OCI-M2 (cell line): ENCODE measurements around the gene FGD4.

Experiments used
- DNase-seq: peaks from one replicate; lab custom pipeline; 2025; ENCODE audit not compliant: unreplicated experiment; lab: John Stamatoyannopoulos, UW

The FGD4 gene

GRCh38 chr12:32454866-32455265 lies 55.5 kb downstream of the FGD4 start:
- no peak for DNase-seq

DNA sequence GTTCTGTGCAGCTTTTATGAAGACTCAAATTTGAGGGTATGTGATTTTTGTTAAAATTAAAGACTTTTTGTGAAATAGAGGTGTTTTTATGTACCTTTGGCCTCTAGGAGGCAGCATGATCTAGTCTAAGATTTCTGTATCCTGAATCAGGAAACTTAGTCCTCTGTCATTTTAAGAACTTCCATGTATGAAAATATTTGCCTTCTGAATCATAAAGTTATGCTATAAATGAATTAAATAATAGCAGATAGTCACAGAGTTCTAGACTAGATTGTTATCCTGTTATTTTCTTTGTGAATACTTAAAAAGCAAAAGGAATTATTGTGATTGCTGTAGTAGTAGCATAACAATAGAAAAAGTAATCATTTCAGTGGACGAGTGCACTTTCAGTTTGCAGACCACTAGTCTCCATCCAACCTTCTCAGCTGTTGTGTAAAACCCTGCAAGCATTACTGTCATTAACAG lies 56.3 kb downstream of the FGD4 start:
- DNase-seq: no peak

DNA sequence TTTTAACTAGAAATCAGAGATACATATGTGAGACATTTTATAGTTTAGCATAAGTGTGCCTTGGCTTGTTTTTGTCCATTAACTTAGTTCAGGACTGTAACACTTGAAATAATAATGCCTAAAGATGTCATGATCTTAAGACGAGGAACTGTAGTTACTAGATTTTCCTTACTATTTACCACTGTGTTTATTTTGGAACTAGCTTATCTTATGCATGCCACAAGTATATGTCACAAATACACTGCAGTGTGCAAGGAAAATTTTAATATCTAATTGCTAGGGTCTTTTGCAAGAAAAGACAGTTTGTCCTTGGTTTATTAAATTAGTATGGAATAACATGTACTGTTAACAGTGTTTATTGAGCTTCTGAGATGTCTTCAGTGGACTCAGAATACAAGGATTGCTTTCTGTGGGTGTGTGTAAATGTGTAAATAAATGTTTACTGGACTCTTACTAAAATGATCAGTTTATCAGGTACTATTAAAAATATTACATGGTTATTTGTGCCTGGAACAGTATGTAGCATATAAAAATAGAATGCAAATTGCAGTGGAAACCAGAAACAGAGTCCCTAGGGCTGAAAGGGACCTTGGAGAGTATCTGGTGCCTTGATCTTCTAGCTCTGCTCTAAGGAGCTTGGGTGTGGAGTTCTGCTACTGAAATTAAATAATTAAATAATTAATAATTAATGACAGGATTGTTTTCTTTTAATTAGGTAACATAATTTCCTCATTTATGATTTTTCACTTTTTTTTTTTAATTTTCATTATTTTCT lies 58.1 kb downstream of the FGD4 start:
- no peak for DNase-seq

DNA sequence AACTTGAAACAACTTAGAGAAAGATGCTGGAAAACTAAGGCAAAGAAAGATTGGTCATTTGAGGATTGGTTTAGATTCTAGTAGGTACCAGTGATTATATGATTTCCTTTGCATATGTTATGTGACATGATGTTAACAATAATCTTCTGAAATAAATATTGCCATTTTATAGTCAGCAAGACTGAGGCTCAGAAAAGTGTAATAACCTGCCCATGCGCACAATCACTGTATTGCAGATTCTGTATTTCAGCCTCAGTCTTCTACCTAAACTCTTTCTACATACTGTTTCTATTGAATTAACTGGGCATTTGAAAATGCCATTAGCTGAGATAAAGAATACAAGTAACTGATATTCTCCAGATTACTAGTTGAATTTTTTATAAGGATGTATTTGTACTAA lies 61.3 kb downstream of the FGD4 start:
- no peak for DNase-seq

DNA sequence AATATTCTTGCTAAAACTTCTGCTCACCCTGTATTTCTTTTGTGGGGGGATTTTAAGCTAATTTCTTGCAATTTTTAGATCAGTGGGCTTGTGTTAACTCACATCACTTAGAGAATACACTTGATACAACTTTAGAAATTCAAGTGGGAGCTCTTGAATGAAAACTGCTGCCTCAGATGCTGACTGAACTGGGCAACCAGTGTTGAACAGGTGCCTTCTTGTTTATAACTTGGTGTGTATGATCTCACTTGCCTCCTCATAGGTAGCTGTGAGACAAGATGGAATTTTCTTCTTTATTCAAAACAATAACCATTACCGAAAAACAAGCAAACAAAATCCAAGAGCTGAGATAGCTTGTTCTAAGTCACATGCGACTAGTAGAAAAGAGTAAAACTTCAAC lies 63.5 kb downstream of the FGD4 start:
- DNase-seq: no peak

- no peak for DNase-seq
These were observed 66.8 kb downstream of the FGD4 start for GRCh38 chr12:32466187-32466586.

DNA sequence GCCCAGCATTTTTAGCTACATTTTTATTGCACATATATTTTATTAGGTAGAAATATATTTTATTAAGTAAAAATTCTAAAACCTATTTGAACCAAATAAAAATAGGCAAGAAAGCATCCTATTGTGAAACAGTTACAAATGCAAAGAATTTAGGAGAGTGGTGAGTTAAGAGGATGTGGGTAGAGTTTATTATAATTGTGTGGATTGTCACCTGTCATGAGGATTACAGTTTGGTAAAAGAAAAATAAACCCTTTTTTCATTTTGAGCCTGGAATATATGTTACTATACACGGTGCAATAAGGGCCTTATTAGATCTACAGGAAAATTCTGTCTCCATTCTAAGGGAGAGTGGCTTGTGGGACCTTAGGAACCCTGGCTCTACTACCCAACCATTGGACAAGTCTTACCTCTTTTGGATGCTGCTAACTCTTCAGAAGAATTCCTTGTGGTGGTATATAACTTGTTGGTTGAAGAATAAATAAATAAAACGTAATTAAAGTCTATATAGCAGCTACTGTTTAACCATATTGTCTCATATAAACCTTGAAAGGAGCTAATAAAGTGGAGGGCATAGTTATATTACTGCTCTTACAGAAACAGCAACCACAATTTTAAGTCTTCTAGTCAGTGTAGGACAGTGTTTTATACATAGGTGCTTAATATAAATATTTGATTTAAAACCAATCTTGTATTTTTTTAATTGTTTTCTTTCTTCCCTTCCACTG lies 67.8 kb downstream of the FGD4 start:
- DNase-seq: no peak

DNA sequence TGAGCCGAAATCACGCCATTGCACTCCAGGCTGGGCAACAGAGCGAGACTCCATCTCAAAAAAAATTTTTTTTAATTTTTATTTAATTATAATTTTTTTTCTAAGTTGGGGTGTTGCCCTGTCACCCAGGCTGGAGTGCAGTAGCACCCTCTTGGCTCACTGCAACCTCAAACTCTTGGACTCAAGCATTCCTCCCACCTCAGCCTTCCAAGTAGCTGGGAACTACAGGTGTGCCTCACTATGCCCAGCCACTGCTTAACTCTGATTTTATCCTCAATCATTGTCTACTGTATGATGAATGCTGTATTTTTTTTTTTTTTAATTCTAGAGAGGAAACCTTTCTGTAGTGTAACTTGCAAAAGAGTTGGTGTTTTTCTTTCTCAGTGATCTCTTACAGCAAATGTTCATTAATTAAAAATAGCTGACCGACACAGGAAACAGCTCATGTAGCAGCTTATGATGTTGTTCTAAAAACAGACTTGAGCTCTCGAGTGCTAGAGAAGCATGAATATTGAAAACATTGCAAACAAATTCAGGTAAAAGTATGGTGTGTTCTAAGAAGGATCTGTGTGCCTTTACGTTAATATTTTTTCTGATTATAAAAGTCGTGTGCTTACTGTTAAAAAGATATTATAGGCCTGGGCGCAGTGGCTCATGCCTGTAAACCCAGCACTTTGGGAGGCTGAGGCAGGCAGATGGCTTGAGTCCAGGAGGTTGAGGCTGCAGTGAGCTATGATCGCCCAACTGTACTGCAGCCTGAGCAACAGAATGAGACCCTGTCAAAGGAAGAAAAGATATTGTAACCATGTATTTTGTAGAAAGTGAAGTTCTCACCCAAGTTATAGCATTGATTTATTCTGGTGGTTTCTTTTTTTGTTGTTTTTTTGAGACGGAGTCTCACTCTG lies 68.9 kb downstream of the FGD4 start:
- DNase-seq: no peak

- DNase-seq: no peak
These were observed 71.6 kb downstream of the FGD4 start for GRCh38 chr12:32470936-32471470.

- no peak for DNase-seq
These were observed 72.2 kb downstream of the FGD4 start for GRCh38 chr12:32471591-32472001.

- DNase-seq: no peak
These were observed 76.4 kb downstream of the FGD4 start for GRCh38 chr12:32475724-32476123.

DNA sequence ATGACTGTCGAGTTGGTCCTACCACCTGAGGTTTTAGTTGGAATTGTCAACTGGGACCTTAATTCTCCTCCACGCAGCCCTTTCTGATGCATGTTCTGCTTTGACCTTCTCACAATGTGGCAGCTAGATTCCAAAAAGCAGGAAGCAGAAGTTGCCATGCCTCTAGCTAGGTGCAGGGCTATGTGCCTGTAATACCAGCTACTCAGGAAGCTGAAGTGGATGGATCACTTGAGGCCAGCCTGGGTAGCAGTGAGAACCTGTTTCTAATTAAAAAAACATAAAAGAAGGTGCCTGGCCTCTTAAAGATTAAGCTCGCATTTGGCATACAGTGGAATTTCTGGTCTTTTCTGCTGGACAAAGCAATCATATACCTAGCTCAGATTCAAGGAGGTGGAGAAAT lies 77.1 kb downstream of the FGD4 start:
- DNase-seq: no peak

GRCh38 chr12:32477714-32478113 lies 78.4 kb downstream of the FGD4 start:
- no peak for DNase-seq

- DNase-seq: no peak
These were observed 78.8 kb downstream of the FGD4 start for GRCh38 chr12:32478166-32478565.

- no peak for DNase-seq
These were observed 79.7 kb downstream of the FGD4 start for GRCh38 chr12:32478858-32479725.

- DNase-seq: no peak
These were observed 82.9 kb downstream of the FGD4 start for GRCh38 chr12:32482226-32482625.

GRCh38 chr12:32483499-32483898 lies 84.1 kb downstream of the FGD4 start:
- DNase-seq: no peak

- DNase-seq: no peak
These were observed 84.6 kb downstream of the FGD4 start for GRCh38 chr12:32483993-32484392.

- no peak for DNase-seq
These were observed 86.8 kb downstream of the FGD4 start for GRCh38 chr12:32486158-32486557.

- no peak for DNase-seq
These were observed 88.8 kb downstream of the FGD4 start for GRCh38 chr12:32488132-32488531.
